Right renal pelvis (tissue), 4 donors: ENCODE results near the gene MEGF6. TPM values are rescaled to one million over a fixed set of nuclear protein-coding genes. Genes with fewer than 3 reads are reported as not detected.

Experiments
- DNase-seq, 4 donors: peaks; one replicate each; pipeline ENCODE4 v3.0.0-alpha.2; 2013; ENCODE audit warnings: low read depth in 4 of 4, low spot score in 3 of 4, missing footprints in 1 of 4
- polyA plus RNA-seq, 4 donors: library from polyadenylated mRNA; unstranded; fragments of 120-200 nt; gene quantifications; one replicate each; pipeline ENCODE4 v1.2.1, GENCODE V29; 2013; ENCODE audit not compliant: insufficient read length in 4 of 4

The MEGF6 gene
- polyA plus RNA-seq, 4 donors, result 9.0 to 15.6 (median 10.5) TPM

GRCh38 chr1:3465091-3465934 is 146.0 kb downstream of the MEGF6 start:
- no peak for DNase-seq

DNA sequence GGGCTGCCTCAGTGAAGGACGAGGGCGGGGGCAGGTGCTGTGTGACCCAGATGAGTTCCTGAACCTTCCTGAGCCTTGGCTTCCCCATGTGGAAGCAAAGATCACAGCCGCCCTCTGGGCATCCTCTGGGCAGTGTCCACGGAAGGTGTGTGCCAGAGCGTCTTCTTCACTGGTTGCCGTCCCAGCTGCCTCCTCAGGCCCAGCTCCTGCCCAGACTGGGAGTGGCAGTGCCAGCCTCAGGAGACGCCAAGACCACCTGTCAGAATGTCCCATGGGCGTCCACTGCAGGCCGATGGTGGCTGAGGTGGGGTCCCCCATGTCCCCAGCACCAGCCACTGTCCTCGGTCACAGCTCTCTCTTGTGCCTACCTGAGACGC is 146.7 kb downstream of the MEGF6 start:
- DNase-seq, result no peak

GRCh38 chr1:3463891-3464648 is 147.2 kb downstream of the MEGF6 start:
- DNase-seq, result no peak

- no peak for DNase-seq
These were observed 147.9 kb downstream of the MEGF6 start for GRCh38 chr1:3463408-3463863.

- no peak for DNase-seq
These were observed 148.3 kb downstream of the MEGF6 start for GRCh38 chr1:3463013-3463385.

DNA sequence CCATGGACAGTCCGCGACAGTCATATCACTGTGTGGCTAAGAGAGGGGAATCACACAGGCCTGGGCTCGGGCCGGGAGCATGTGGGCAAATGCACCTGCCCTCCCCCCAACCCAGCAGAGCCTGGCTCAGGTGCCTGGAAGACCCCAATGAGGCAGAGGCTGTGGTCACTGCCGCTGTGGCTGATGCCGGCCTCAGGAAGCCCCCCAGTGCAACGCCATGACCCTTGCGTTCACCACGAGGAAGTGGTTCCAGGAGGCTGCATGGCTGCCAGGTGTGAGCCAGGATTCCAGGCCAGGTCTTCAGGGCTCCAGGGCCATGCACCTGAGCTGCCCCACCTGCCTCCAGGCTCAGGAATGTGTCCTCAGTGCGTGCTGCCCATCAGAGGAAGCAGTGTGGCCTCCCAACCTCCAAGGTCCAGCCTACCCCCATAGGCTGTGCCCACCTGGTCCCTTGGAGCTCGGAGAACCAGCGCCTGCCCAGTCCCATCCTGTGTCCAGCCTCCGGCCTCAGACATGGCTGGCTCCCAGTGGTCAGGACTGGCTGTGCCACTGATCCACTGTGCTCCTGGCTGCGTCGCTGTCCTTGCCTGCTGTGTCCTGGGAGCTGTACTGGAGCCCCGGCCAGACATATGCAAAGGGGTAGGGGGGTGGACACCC is 148.8 kb downstream of the MEGF6 start:
- DNase-seq, result no peak

DNA sequence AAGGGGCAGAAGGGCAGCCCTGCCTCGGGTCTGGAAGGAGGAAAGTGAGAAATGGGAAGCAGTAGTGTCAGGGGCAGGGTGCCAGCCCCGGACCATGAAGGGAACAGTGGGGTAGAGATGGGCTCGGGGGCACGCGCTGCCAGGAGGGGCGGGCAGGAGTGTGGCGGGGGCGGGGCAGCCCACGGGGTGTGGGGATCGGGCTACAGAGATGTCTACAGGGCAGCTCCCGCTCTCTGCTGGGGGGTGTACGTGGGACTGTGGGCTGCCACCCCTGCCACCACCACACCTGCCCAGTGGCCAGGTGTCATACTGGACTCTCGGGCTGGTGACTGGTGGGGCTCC is 149.4 kb downstream of the MEGF6 start:
- no peak for DNase-seq

- no peak for DNase-seq
These were observed 149.9 kb downstream of the MEGF6 start for GRCh38 chr1:3461238-3461933.

DNA sequence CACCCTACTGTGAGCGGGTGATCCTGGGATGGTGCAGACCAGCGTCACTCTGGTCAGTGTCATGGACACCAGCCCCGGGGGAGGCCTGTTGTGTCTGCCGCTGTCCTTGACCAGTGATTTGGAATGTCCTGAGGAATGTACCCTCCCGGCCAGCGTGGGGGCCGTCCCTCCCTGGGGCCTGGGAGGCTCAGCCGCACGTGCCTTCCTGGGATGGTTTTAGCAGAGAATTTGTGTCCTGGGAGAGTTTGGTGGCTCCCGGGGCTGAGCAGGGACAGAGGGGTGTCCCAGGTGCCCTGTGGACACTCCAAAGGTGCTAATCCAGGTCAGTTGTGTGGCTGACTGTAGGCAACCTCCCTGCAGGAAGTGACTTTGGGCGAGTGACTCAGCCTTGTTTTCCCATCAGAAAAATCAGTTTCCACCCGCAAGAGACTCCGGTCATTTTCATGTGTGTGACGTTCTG is 150.6 kb downstream of the MEGF6 start:
- no peak for DNase-seq

DNA sequence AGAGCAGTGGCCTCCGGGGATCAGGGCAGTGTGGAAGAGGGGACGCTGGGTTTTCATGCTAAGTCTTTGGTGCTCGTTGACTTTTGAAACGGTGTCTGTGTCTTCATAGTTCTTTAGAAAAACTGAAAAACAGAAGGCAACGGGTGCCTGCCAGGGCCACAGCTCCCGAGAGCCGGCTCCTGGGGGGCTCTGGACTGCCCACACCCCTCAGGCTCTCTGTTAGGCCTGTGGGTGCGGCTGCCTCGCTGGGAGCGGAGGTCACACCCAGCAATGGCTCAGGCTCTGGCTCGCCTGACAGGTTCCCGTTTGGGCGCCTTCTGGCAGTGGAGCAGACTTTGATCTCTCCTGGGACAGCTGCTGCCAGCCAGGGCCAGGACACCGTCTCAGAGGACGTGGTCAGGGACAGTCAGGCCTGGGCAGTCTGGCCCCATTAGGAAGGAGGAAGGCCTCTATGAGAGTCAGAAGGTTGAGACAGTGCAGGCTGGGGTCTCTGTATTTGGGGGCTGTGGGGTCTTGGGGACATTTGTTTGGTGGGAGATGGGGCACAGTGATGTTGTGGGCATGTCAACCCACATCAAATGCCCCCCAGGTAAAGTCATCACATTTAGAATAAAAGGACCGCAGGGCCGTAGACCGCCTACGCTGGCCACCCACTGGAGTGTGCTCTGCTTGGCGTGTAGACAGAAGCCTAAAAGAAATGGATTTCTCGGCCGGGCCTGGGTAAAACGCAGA is 151.2 kb downstream of the MEGF6 start:
- no peak for DNase-seq

- no peak for DNase-seq
These were observed 152.0 kb downstream of the MEGF6 start for GRCh38 chr1:3459051-3459908.

GRCh38 chr1:3457910-3458883 is 153.1 kb downstream of the MEGF6 start:
- no peak for DNase-seq

DNA sequence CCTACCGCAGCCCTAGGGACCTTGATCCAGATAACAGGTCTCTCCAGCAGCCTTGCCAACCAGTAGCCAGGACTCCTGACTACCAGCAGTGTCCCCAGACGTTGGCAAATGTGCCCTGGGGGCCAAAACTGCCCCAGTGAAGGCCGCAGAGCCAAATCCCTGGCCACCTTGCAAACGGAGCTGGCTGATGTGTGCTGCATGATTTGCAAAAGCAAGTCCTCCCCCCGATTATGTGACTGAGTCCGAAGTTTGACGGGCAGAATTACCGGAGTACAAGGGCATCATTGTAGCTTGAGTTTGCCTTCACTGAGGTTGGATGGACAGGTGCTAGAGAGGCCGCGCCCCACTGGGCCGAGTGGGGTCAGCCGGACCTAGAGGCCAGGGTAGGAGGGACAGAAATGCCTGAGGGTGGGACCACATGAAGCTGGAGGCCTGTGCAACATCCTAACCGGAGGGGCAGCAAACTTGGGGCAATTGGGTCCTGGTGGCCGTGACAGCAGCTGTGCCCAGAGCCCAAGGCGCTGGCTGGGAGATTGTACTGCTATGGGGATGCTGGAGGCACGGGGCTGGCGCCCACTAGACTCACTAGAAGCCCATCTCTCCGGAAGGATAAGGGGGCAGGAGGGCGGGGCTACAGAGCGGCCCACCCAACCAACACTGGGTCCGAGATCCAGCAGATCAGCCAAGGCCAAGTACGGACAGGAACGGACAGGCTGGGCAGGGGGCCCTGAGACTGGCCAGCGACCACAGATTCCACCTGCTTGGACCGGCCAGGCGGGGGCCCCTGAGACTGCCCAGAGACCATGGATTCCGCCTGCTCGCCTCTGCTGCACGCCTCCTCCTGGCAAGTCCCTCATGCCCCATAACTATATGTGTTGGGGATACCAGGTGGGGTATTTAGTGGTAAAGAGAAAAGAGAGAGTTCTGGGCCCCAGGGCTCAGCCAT is 154.1 kb downstream of the MEGF6 start:
- DNase-seq, result no peak

DNA sequence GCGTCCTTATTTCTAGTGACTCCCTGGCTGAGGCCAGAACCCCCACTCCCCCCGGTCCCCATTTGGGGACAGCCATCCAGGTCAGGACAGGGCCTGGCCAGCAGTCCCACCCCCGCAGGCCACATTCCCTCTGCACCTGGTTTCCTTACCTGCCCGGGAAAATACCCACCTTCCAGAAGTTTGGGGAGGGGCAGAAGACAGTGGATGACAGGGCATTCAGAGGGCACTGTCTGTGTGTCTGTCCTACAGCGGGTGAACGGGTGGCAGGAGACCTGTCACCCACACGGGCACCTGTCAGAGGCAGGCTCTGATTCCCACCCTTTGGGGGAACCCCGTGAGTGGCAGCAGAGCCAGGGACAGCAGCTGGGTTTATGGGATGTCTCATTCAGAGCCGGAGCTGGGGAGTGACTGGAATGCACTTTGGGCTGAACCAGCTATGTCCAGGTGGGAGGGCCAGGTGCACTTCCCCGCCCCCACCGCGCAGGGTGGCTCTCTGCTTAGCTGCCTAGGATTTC is 154.8 kb downstream of the MEGF6 start:
- no peak for DNase-seq

DNA sequence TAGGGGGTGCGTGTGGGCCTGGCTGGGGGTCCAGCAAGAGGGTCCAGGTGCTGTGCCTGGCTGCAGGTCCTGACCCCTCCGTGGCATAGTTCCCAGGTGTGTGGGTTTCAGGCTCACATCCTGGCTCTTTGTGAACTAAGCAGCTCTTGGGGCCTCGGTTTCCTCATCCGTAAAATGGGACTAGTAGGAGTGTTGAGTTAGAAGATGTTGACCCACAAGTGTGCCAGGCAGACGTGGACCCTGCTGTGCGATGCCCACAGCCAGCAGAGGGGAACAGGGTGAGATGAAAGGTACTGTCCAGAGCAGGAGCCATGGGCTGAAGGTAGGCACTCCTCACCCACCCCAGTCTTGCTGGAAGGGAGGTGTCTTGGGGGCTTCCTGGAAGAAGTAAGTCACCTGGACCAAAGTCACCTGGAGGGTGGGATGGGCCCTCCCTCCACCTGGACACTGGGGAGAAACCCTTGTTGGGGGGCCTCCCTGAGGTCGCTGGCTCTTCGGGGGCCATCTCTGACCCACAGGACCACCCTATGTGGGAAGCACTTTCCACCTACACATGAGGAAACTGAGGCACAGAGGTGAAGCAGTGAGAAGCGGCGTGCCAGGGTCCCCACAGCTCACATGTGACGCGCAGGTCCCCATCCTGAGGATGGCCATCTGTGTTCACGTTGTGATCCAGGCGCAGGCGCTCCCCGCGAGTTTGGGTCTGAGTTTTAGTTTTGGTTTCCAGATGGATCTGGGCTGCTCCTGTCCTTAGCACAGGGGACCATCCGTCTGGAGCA is 155.4 kb downstream of the MEGF6 start:
- DNase-seq, result no peak
